ENCODE results near the gene C6orf62.
A peak's percentile ranks its signal among the peaks of the same experiment; 100 is the strongest.
"Not testable (repeated sequence)": the region's sequence is repeated elsewhere in the genome, so short reads cannot be mapped to it uniquely, and the experiment has no call there.

C6orf62 gene

GRCh38 chr6:24742216-24742738, 23.3 kb upstream of the C6orf62 start:
- DNase-seq = no peak

GRCh38 chr6:24740861-24741260, 21.9 kb upstream of the C6orf62 start:
- DNase-seq = no peak

GRCh38 chr6:24738741-24739140, 19.8 kb upstream of the C6orf62 start:
- DNase-seq = no peak

GRCh38 chr6:24734710-24735109, 15.8 kb upstream of the C6orf62 start:
- not testable (repeated sequence) for DNase-seq

GRCh38 chr6:24734166-24734565, 15.2 kb upstream of the C6orf62 start:
- no peak for DNase-seq

- DNase-seq = not testable (repeated sequence)
These were observed 12.6 kb upstream of the C6orf62 start for GRCh38 chr6:24731456-24732134.

- DNase-seq = not testable (repeated sequence)
These were observed 11.7 kb upstream of the C6orf62 start for GRCh38 chr6:24730653-24731052.

GRCh38 chr6:24723270-24723669, 4.3 kb upstream of the C6orf62 start:
- DNase-seq = no peak

- DNase-seq = no peak
These were observed 2.7 kb upstream of the C6orf62 start for GRCh38 chr6:24721461-24722215.

GRCh38 chr6:24720604-24721460, 1.9 kb upstream of the C6orf62 start:
- DNase-seq = peak; percentile 100

GRCh38 chr6:24720131-24720603, 1.2 kb upstream of the C6orf62 start:
- DNase-seq = peak; percentile 82

- no peak for DNase-seq
These were observed 367 bp downstream of the C6orf62 start for GRCh38 chr6:24718449-24719124.

GRCh38 chr6:24716602-24717148, 2.3 kb downstream of the C6orf62 start:
- DNase-seq = not testable (repeated sequence)

GRCh38 chr6:24710519-24711303, 8.2 kb downstream of the C6orf62 start:
- no peak for DNase-seq

GRCh38 chr6:24709014-24709711, 9.8 kb downstream of the C6orf62 start:
- no peak for DNase-seq

- DNase-seq = no peak
These were observed 10.3 kb downstream of the C6orf62 start for GRCh38 chr6:24708612-24709011.

GRCh38 chr6:24704468-24704867, 14.5 kb downstream of the C6orf62 start:
- no peak for DNase-seq

GRCh38 chr6:24702720-24703282, 16.2 kb downstream of the C6orf62 start:
- no peak for DNase-seq

GRCh38 chr6:24699521-24700359, 19.2 kb downstream of the C6orf62 start:
- no peak for DNase-seq
